Stimulated activated CD4-positive, alpha-beta T cell treated with anti-CD3 and anti-CD28 coated beads, Interleukin-1b, Interleukin-23, amount 100 ng/mL, for 24 hours (primary cell): ENCODE data around the gene WWC1.
"Not testable (repeated sequence)": the region's sequence is repeated elsewhere in the genome, so short reads cannot be mapped to it uniquely, and the experiment has no call there.

Experiments used
- DNase-seq, 4 experiments: peaks; one replicate each; pipeline ENCODE4 v3.0.0-alpha.2; 2020; ENCODE audit warnings: low read depth in 4 of 4, low spot score in 1 of 4

The WWC1 gene

DNA sequence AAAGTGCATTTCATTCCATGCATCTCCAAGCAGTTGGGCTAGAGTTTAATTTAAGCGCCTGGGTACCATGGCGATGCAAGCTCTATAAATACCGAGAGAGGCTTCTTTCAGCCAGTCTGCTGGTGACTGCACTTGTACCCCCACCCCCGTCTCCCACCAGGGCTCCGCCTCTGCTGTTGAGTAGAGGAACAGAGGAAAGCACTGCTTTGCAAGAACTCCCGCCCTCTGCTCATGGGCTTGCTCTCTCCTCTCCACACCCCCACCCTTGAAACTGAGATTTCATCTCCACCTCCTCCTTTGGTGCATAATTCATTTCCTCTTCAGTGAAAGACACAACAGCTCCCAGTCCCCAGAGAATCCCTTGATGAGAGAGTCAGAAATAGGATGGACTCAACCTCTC lies 5.1 kb upstream of the WWC1 start:
- DNase-seq: no peak

DNA sequence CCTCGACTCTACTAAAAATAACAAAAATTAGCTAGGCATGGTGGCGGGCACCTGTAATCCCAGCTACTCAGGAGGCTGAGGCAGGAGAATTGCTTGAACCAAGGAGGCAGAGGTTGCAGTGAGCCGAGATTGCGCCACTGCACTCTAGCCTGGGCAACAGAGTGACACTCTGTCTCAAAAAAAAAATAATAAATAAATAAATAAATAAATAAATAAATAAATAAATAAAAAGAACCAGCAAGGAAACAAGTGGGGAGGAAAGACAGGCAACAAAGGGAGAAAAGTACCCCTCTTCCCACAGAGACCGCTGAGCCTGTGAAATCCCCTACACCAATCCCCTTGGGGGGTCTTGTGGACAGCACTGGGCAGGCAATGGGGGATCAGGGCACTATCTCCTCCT lies 4.6 kb upstream of the WWC1 start:
- not testable (repeated sequence) for DNase-seq

DNA sequence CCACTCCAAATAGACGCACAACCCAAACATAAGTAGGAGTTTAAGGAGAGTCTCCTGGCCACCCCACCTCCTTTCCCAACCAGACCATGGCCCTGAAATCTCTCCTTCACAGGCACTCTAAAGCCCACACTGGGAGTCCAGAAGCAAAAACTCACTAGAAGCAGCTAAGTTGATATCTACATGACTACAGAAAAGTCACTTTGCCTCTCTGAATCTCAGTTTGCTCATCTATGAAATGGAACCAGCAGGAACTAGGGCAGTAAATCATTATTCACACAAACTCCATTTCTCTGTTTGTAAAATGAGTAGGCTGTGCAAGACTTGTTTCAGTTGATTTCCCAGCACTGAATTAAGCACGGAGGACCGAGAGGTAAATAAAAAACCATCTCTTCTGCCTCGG lies 4.1 kb upstream of the WWC1 start:
- DNase-seq: no peak

DNA sequence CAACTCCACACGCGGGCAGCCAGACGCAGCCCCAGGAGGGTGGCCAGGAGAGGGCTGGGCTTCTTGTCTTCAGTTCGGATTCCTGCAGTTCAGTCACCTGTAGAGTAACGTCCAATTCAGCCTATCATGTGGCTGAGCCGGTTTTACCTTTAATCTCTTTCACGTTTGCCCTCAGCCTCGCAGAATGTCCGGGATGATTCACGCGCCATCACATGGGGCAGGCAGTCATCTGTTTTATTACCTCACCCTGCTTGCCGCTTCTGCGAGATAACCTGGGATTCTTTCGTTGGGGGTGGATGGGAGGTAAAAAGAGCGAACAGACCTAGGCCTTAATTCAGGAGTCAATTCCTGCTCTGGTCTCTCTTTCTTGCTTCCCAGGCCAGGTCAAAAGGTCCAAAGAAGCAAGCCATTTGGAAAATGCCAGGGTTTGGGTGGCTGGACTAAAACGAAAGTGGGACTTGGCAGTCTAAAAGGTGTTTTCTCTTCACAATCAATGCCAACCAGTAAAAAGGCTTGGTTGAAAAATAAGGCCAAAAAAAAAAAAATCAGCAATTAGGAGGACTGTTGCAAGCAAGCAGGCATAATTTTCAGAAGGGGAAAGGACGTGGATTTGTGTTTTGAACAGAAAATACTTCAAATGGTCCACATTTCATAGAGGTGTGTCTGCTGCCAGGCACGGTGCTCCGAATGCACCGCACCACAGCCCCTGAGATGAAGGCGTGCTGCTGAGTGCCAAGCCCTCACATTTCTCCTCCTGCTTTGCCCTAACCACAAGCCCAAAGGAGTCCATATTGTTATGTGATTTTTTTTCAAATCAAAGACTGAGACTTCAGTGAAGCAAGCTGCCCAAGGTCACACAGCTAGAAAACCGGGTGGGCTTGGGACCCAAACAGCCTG lies 2.8 kb upstream of the WWC1 start:
- DNase-seq: no peak

DNA sequence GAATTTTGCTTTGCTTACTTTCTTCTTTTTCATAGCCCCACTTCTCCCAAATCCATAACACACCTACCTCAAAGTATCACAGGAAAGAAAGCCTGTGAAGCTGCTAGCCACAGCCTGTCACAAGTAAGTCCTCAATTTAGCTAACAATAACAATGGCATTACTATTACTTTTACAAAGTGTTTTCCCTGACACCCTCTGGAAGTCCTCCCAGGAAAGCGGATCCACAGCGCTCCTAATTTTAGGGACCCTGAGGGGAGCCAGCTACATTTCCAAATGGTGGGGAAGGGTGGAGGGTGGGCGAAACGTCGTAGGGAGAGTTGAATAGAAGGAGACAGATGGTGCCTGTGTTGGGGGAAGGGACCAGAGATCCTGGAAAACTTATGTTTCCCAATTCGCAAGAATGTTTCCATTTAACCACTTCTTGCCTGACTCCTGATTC lies 523 bp upstream of the WWC1 start:
- DNase-seq: no peak

DNA sequence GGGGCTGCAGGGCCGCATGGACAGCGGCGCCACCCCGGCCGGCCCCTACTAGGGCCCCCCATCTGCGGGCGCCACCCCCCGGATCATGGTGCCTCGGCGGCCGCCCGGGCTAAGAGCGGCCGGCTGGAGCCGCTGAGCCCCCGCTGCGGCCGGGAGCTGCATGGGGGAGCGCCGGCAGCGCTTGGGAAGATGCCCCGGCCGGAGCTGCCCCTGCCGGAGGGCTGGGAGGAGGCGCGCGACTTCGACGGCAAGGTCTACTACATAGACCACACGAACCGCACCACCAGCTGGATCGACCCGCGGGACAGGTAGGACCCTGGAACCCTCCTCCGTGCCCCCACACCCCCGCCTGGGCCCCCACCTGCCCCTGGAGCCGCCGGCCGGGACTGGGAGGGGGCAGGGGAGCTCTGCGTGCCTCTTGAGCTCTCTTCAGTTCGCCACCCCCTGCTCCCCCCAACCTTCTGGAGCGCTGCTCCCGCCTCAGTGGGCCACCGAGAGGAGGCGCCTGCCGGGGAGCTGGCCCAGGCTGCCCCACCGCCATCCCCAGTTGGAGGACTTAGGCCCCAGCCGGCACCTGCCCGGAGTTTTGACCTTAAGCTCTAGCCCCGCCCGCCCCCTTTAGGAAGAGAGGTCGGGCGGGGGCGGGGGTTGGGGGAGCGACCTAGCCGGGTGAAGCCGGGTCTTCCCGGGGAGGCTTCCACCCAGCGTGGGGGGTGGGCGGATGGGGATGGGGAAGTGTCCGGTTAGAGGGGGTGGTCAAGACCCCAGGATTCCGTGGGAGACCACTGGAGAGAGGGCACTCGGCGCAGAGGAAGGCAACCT lies 730 bp downstream of the WWC1 start:
- no peak for DNase-seq

DNA sequence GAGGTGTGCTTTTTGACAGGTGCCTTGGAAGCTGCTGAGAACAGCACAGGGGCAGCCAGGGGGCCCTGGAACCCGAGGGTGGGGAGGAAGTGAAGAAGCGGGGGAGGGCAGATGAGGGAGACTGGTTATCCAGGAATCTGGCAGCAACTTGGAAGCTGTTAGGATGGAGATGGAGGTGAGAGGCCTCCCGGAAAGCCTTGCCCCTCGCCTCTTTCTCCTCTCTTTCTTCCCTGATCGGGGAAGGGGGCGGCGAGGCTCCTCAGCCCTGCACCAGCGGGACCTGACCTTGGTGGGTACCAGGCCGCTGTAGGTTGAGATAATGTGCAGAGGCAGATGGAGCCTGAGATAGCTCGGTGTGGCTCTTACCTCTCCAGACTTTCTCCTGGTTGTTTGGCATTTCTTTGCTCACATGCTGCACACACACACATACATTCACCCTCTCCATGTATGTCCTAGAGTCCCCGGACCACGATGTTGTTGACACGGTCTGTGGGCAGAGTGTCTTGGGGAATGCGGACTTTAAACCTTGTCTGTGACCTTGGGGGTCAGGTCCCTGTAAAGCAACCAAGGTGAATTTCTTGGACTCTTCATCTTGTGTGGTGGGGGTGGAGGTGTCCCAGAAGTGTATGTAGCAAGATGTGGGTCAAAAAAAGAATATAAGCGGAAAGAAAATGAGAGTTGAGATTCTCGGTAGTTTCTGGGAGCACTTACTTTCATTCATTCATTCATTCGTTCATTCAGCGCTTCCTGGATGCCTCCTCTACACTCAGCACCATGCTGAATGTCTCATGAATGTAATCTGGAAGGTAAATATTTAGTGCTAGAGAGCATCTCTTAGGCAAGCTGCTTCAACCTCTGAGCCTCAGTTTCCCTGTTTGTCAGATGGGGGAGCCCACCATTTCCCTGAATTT lies 1.6 kb downstream of the WWC1 start:
- DNase-seq: no peak

DNA sequence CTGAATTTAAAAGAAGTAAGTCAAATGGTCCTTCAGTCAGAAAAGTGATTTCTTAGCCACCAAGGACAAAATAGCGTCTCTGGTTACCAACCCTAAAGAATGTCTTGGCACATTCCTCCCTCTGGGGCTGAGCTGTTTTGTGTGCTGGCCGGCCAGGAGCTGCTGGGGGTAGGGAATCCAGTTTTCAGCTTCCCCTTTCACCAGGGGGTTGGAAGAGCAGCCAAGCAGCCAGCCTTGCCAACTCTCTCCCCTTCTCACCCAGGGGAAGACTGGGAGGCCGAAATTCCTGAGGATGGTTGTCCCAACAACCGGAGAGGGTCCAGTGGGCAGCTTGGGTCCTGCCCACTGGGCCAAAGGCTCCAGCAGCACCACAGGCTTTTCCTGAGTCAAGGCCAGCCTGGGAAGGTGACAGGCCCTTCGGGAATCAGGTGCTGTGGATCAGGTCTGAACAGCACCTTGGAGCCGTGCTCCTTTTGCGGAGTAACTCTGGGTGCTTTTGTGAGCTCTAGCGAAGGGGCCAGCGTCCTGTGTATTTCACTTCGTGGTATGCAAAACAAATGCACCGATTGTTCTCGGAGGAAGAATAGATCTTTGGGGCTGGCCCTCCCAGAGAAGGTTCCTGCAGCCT lies 4.2 kb downstream of the WWC1 start:
- DNase-seq: no peak

DNA sequence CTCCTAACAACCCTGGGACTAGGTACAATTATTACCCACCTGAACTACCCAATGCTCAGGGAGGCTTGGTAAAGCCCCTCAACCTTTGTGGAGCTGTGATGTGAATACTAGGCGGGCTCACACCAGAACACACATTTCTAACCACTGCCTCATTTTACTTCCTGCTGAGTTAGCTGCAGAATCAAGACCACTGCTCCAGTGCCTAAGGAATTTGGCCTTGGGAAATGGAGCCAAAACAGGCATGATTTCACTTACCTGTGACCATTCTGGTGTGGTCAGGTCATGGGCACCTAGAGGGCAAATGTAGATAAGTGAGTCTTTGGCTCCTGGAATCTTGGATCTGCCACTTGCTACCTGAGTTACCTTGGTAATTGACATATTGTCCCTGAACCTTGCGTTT lies 5.2 kb downstream of the WWC1 start:
- DNase-seq: no peak

DNA sequence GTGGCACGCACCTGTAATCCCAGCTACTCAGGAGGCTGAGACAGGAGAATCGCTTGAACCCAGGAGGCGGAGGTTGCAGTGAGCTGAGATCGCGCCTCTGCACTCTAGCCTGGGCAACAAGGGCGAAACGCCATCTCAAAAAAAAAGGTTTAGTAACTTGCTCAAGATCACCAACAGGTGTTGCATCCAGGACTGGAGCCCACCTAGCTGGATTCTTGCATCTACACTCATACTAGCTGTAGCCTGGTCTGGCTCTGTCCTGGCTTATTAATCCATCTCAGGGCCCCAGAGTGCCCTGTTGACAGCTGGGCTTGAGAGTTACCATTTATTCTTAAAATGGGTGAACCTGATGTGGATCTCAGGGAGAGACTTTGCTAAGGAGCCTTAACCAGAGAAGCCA lies 7.5 kb downstream of the WWC1 start:
- DNase-seq: no peak

DNA sequence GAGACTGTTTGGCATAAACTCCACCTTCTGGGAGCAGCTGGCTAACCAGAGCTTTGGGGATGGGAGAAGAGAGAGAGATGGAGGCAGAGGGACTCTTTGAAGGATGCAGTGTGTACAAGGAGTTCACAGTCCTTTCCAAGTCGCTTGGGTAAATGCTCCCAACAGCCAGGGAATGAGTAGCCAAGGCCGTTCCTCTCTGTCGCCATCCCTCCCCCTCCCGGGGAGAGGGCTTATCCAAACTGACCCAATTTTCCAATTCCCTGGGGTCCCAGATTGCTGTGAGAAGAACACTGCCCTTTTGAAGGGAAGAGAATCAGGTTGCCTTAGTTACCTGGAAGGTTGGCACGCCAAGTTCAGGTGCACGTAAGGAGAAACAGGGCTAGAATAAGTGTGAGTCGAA lies 7.9 kb downstream of the WWC1 start:
- no peak for DNase-seq

DNA sequence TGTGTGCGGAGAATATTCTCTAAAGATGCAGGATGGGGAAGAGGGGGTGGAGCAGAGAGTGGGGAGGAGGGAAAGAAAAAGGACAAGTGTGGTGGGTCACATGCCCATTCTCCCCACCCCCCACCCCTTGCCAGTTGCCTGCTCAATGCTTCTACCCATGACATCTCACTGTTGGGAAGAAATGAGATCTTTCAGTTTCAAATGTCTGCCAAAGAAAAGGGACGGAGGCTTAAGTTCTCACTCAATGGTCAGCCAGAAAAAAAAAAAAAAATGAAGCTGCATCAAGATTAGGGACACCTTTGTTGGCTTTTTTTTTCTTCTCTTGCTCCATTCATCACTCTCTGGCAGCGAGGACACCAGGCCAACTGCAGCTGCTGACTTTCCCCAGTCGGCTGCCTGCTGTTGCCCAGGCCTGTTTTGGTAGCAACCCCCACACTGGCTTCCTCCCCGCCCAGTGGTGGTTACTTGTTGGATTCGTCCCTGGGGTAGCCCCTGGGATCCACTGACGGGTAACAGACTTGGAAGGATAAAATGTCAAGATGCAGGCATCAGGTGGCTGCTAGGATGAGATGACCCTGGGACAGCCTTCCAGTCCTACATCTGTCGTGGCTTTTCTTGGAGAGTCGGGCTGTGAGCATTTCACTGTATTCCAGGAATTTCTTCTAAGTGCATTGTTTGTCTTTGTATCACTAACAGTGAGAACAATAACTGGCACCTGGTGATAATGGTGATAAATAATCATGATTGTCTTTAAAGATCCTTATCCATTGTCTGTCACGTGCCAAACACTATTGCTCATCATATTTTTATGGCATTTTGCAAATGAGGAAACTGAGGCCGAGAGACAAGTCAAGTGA lies 9.1 kb downstream of the WWC1 start:
- no peak for DNase-seq

DNA sequence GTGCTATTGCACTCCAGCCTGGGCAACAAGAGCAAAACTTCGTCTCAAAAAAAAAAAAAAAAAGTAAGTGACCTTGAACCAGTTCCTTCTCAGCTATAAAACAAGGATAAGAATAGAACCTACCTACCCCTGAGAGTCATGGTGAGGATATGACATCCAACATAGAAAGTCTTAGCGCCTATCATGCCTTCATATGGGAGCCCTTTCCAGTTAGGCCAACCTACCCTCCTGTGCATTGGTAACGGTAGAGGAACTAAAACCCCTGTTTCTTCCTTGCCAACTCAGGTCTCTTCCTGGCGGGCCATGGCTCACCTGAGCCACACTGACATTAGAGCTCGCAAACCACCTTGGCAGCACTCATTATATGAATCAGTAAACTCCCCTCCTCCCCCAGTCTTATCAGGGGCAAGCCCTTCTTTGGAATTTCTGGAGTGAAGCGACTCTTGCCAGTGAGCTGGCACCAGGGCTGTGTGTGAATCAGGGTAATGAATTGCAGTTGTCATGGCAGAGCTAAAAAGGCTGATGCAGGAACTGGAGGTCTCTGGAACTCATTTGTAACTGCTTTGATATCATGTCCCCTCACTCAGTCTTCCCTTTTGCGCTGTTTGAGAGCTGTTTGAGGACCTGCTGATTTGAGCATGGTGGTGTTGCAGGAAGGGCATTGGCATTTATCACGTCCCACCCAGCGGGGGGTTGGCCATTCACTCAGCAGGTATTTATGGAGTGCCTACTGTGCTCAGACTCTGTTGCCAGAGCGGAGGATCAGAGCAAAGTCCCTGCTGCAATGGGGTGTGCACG lies 10.3 kb downstream of the WWC1 start:
- DNase-seq: no peak

DNA sequence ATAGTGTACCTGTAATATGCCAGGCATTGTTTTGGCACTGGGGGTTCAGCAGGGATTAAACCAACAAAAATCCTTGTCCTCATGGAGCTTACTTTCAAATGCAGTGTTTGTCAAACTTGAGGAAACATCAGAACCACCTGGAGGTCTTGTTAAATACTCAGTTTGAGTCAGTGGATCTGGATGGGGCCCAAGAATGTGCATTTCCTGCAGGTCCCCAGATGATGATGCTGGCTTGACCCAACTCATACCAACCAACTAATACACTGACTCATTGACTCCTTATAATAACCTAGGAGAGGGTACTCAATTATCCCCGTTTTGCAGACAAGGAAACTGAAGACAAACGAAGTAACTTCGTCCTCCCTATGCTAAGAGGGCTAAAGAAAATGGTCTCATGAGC lies 11.3 kb downstream of the WWC1 start:
- DNase-seq: no peak

DNA sequence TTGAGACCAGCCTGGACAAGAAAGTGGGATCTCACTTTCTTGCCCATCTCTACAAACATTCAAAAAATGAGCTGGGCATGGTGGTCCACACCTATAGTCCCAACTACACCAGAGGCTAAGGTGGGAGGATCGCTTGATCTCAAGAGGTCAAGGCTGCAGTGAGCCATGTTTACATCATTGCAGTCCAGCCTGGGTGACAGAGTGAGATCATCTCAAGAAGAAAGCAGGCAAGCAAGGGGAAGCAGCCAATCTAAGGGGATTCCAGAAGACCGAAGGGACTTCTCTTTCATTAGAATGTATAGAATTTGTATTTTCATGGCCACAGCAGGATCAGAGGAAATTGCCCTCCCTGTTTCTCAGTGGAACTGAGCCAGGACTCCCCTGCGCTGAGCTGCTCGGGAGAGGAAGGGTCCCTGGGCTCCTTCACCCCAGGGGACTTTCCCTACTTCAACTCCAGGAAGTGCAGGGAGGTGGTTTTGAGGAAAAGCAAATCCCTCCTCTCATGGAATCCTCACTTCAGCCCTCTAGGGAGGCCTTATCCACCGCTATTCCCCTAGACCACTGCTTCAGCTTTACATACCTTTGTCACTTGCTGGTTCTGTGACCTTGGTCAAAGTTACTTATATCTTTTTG lies 12.1 kb downstream of the WWC1 start:
- DNase-seq: no peak

DNA sequence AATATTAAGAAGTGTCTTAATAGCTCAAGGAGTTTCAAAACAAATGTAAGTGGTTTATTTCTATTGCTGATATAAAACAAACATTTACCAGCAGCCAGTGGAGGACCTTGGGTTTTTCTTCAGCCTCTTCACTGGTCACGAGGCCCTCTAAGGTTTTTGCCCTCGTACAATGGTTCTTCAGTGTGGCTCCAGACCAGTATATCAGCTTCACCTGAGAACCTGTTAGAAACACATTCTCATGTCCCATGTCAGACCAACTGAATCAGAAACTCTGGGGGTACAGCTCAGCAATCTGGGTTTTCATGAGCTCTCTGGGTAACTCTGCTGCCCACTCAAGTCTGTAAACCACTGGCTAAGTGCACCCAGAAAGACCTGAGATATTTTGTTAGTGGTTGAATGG lies 12.9 kb downstream of the WWC1 start:
- no peak for DNase-seq

DNA sequence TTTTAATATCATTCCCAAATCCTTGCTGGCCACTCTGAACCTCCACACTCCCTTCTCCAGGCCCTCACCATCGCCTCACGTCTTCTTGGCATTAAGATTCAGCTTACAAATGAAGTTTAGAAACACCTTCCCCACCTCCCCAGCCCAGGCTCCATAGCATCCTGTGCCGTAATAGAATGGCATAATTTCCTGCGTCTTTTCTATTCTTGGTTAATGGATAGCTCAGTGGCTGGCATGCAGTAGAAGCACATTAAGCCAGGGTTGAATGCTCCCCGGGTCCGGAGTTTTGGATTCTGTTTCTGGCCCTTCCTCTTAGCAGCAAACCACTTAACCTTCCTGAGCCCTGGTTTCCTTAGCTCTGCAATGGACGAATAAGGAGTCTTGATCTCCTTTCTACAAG lies 13.8 kb downstream of the WWC1 start:
- DNase-seq: no peak

DNA sequence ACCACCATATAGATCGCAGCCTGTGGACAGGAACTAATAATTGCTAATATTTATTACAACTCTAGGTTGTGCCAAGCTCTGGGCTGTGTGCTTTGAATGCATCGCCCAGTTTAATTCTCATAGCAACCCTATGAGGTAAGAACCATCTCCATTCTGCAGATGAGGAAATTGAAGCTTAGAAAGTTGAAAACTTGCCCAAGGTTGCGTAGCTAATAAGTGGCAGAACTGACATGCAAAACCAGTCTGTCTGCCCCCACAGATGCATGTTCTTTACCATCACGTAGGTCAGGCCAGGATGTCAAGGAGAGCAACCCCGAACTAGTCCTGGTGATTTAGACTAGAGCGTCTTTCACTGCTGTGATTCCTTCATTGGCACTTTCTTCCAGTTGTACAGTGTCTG lies 15.6 kb downstream of the WWC1 start:
- no peak for DNase-seq
